Measurements from ENCODE around the gene LIPT2. TPM values are rescaled to one million over a fixed set of nuclear protein-coding genes. Genes with fewer than 3 reads are reported as not detected.
A peak's percentile ranks its signal among the peaks of the same experiment; 100 is the strongest.
"Not testable (repeated sequence)": the region's sequence is repeated elsewhere in the genome, so short reads cannot be mapped to it uniquely, and the experiment has no call there.

The LIPT2 gene
- 5.2 TPM for polyA plus RNA-seq (2013, experiment 1 of 2)
- 5.2 TPM for polyA plus RNA-seq (2013, experiment 2 of 2)

- Histone ChIP-seq H3K36me3 (ENCODE audit: control insufficient read depth, insufficient read depth, low read length) (no peaks in the 10 kb centered on the region), H3K27ac (ENCODE audit: low read depth, low read length, severe bottlenecking) (peak within 1 kb of the TSS; percentile 92), H3K9me3 (ENCODE audit: control insufficient read depth, low read length) (no peaks in the 10 kb centered on the region), H3K4me3 (ENCODE audit: extremely low read depth, insufficient read depth, low read length, poor library complexity, severe bottlenecking) (peak within 1 kb of the TSS; percentile 73), H3K4me1 (ENCODE audit: control insufficient read depth, insufficient read depth, low read length, poor library complexity, severe bottlenecking) (peaks cover 10% of the 10 kb centered on the region)
- 0% methylated on average over 56 to 82 of the region's 94 CpGs for WGBS, 2 experiments (ENCODE audit: insufficient coverage in 2 of 2)
These were observed at the start of gene LIPT2 for GRCh38 chr11:74492974-74493790. LIPT2 (minus strand) TSS chr11:74493724; CDS start chr11:74493703, 21 bp downstream.

GRCh38 chr11:74541466-74541865, 47.9 kb upstream of the LIPT2 start:
- H3K9me3 ChIP-seq (ENCODE audit: control insufficient read depth, low read length) = peaks cover 14% of the 10 kb centered on the region
- no peaks in the 10 kb centered on the region for H3K4me1 ChIP-seq (ENCODE audit: control insufficient read depth, insufficient read depth, low read length, poor library complexity, severe bottlenecking)
- no peaks in the 10 kb centered on the region for H3K36me3 ChIP-seq (ENCODE audit: control insufficient read depth, insufficient read depth, low read length)
- H3K27ac ChIP-seq (ENCODE audit: low read depth, low read length, severe bottlenecking) = no peak overlapping the region
- 91 to 93% methylated on average over 9 to 10 of the region's 10 CpGs for WGBS, 2 experiments (ENCODE audit: insufficient coverage in 2 of 2)
- H3K4me3 ChIP-seq (ENCODE audit: extremely low read depth, insufficient read depth, low read length, poor library complexity, severe bottlenecking) = no peak overlapping the region

GRCh38 chr11:74540270-74540669, 46.7 kb upstream of the LIPT2 start:
- Histone ChIP-seq H3K4me3 (ENCODE audit: extremely low read depth, insufficient read depth, low read length, poor library complexity, severe bottlenecking) (no peak overlapping the region), H3K27ac (ENCODE audit: low read depth, low read length, severe bottlenecking) (no peak overlapping the region), H3K36me3 (ENCODE audit: control insufficient read depth, insufficient read depth, low read length) (no peaks in the 10 kb centered on the region), H3K4me1 (ENCODE audit: control insufficient read depth, insufficient read depth, low read length, poor library complexity, severe bottlenecking) (no peaks in the 10 kb centered on the region), H3K9me3 (ENCODE audit: control insufficient read depth, low read length) (peaks cover 14% of the 10 kb centered on the region)
- WGBS, 2 experiments (ENCODE audit: insufficient coverage in 2 of 2) = 93 to 100% methylated on average over 8 to 9 of the region's 9 CpGs

DNA sequence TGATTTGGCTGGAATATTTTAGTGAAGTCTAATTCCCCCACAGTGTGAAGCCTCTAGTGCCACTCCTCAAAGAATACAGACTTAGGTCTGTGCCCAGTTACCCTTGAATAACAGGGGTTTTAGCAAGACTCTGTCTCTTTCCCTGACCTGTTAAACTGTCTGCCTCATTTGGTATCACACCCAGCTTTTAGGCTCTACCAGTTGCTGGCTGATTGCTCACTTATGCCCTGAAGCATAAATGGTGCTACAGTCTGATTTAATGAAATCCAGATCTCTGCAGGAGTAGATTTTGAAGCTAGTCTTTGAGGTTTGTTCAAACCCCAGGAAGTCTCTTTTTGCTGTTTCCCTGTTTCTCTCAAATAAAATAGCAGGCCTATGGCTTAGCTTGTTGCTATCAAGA, 45.2 kb upstream of the LIPT2 start:
- Histone ChIP-seq H3K9me3 (ENCODE audit: control insufficient read depth, low read length) (peaks cover 8% of the 10 kb centered on the region), H3K4me3 (ENCODE audit: extremely low read depth, insufficient read depth, low read length, poor library complexity, severe bottlenecking) (no peak overlapping the region), H3K36me3 (ENCODE audit: control insufficient read depth, insufficient read depth, low read length) (no peaks in the 10 kb centered on the region), H3K4me1 (ENCODE audit: control insufficient read depth, insufficient read depth, low read length, poor library complexity, severe bottlenecking) (no peaks in the 10 kb centered on the region), H3K27ac (ENCODE audit: low read depth, low read length, severe bottlenecking) (no peak overlapping the region)

GRCh38 chr11:74535371-74536160, 42.0 kb upstream of the LIPT2 start:
- Histone ChIP-seq H3K9me3 (ENCODE audit: control insufficient read depth, low read length) (no peaks in the 10 kb centered on the region), H3K4me1 (ENCODE audit: control insufficient read depth, insufficient read depth, low read length, poor library complexity, severe bottlenecking) (no peaks in the 10 kb centered on the region), H3K36me3 (ENCODE audit: control insufficient read depth, insufficient read depth, low read length) (no peaks in the 10 kb centered on the region), H3K4me3 (ENCODE audit: extremely low read depth, insufficient read depth, low read length, poor library complexity, severe bottlenecking) (no peak overlapping the region), H3K27ac (ENCODE audit: low read depth, low read length, severe bottlenecking) (no peak overlapping the region)
- 91 to 95% methylated on average over 11 of the region's 14 CpGs for WGBS, 2 experiments (ENCODE audit: insufficient coverage in 2 of 2)

- no CpG with 5 or more reads among the region's 10 CpGs for WGBS, 2 experiments (ENCODE audit: insufficient coverage in 2 of 2)
- H3K4me3 ChIP-seq (ENCODE audit: extremely low read depth, insufficient read depth, low read length, poor library complexity, severe bottlenecking); H3K36me3 ChIP-seq (ENCODE audit: control insufficient read depth, insufficient read depth, low read length); H3K4me1 ChIP-seq (ENCODE audit: control insufficient read depth, insufficient read depth, low read length, poor library complexity, severe bottlenecking); H3K9me3 ChIP-seq (ENCODE audit: control insufficient read depth, low read length); H3K27ac ChIP-seq (ENCODE audit: low read depth, low read length, severe bottlenecking): not testable (repeated sequence)
These were observed 41.4 kb upstream of the LIPT2 start for GRCh38 chr11:74534946-74535275.

GRCh38 chr11:74534216-74534945, 40.9 kb upstream of the LIPT2 start:
- no peaks in the 10 kb centered on the region for H3K4me1 ChIP-seq (ENCODE audit: control insufficient read depth, insufficient read depth, low read length, poor library complexity, severe bottlenecking)
- H3K4me3 ChIP-seq (ENCODE audit: extremely low read depth, insufficient read depth, low read length, poor library complexity, severe bottlenecking) = no peak overlapping the region
- no peaks in the 10 kb centered on the region for H3K36me3 ChIP-seq (ENCODE audit: control insufficient read depth, insufficient read depth, low read length)
- no peak overlapping the region for H3K27ac ChIP-seq (ENCODE audit: low read depth, low read length, severe bottlenecking)
- no peaks in the 10 kb centered on the region for H3K9me3 ChIP-seq (ENCODE audit: control insufficient read depth, low read length)
- WGBS, 2 experiments (ENCODE audit: insufficient coverage in 2 of 2) = 62 to 81% methylated on average over 6 to 8 of the region's 8 CpGs

- 90 to 99% methylated on average over 7 of the region's 9 CpGs for WGBS, 2 experiments (ENCODE audit: insufficient coverage in 2 of 2)
- Histone ChIP-seq H3K9me3 (ENCODE audit: control insufficient read depth, low read length) (no peaks in the 10 kb centered on the region), H3K27ac (ENCODE audit: low read depth, low read length, severe bottlenecking) (no peak overlapping the region), H3K4me3 (ENCODE audit: extremely low read depth, insufficient read depth, low read length, poor library complexity, severe bottlenecking) (no peak overlapping the region), H3K36me3 (ENCODE audit: control insufficient read depth, insufficient read depth, low read length) (no peaks in the 10 kb centered on the region), H3K4me1 (ENCODE audit: control insufficient read depth, insufficient read depth, low read length, poor library complexity, severe bottlenecking) (no peaks in the 10 kb centered on the region)
These were observed 39.9 kb upstream of the LIPT2 start for GRCh38 chr11:74533421-74533820.

GRCh38 chr11:74532501-74533246, 39.1 kb upstream of the LIPT2 start:
- Histone ChIP-seq H3K4me1 (ENCODE audit: control insufficient read depth, insufficient read depth, low read length, poor library complexity, severe bottlenecking) (no peaks in the 10 kb centered on the region), H3K4me3 (ENCODE audit: extremely low read depth, insufficient read depth, low read length, poor library complexity, severe bottlenecking) (no peak overlapping the region), H3K27ac (ENCODE audit: low read depth, low read length, severe bottlenecking) (no peak overlapping the region), H3K36me3 (ENCODE audit: control insufficient read depth, insufficient read depth, low read length) (no peaks in the 10 kb centered on the region), H3K9me3 (ENCODE audit: control insufficient read depth, low read length) (no peaks in the 10 kb centered on the region)
- WGBS, 2 experiments (ENCODE audit: insufficient coverage in 2 of 2) = 80 to 92% methylated on average over 2 of the region's 5 CpGs

DNA sequence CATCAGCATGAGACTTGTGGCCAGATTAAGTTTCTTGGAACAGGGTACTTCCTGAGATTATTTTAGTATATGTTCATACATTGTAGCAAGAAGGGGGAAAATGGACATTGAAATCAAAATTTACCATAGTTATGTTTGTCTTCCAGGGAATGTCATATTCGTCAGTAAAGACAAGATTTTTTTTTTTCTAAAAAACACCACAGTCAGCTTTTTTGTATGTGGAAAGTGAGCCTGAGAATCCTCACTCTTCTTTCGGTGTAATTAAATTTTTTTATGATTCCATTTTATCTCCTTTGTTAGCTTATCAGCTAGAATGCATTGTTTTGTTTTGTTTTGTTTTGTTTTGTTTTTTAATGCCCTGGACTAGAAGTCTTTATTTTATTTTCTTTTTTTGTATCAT, 31.5 kb upstream of the LIPT2 start:
- H3K9me3 ChIP-seq (ENCODE audit: control insufficient read depth, low read length) = no peaks in the 10 kb centered on the region
- H3K4me3 ChIP-seq (ENCODE audit: extremely low read depth, insufficient read depth, low read length, poor library complexity, severe bottlenecking) = no peak overlapping the region
- no peaks in the 10 kb centered on the region for H3K36me3 ChIP-seq (ENCODE audit: control insufficient read depth, insufficient read depth, low read length)
- no CpG with 5 or more reads among the region's 2 CpGs for WGBS, 2 experiments (ENCODE audit: insufficient coverage in 2 of 2)
- H3K27ac ChIP-seq (ENCODE audit: low read depth, low read length, severe bottlenecking) = no peak overlapping the region
- no peaks in the 10 kb centered on the region for H3K4me1 ChIP-seq (ENCODE audit: control insufficient read depth, insufficient read depth, low read length, poor library complexity, severe bottlenecking)

Measured in mesodermal cell (in vitro differentiated cells).